ENCODE results near the gene LRRC59.

- TF ChIP-seq CTCF (IDR thresholded peaks at IDR 0.05) (no peak), HMGXB4 (CRISPR knock-in tag; IDR thresholded peaks at IDR 0.05) (no peak), ZSCAN18 (CRISPR knock-in tag; IDR thresholded peaks at IDR 0.05) (no peak), TEAD4 (CRISPR knock-in tag; IDR thresholded peaks at IDR 0.05) (no peak), ZNF281 (CRISPR knock-in tag; IDR thresholded peaks at IDR 0.05) (no peak), ZNF423 (CRISPR knock-in tag; IDR thresholded peaks at IDR 0.05) (no peak), ATF6 (CRISPR knock-in tag; IDR thresholded peaks at IDR 0.05) (no peak), PRRX2 (CRISPR knock-in tag; IDR thresholded peaks at IDR 0.05) (no peak), FOXJ3 (CRISPR knock-in tag; IDR thresholded peaks at IDR 0.05; ENCODE audit: borderline replicate concordance) (no peak), ETV6 (CRISPR knock-in tag; IDR thresholded peaks at IDR 0.05) (no peak), ESRRA (CRISPR knock-in tag; IDR thresholded peaks at IDR 0.05; ENCODE audit: borderline replicate concordance) (no peak)
These were observed 27.1 kb upstream of the LRRC59 start for GRCh38 chr17:50424246-50424995.
